Hepatocyte (in vitro differentiated cells): Measurements from ENCODE around the gene MCM5. TPM values are rescaled to one million over a fixed set of nuclear protein-coding genes. Genes with fewer than 3 reads are reported as not detected.
A peak's percentile ranks its signal among the peaks of the same experiment; 100 is the strongest.

ENCODE experiments used
- DNase-seq: peaks from one replicate; pipeline ENCODE4 v3.0.0-alpha.2; 2016; ENCODE audit warnings: low spot score
- H2AFZ ChIP-seq: fragments of 200-600 bp; sonication (generic); 2 replicates; pipeline ENCODE4 v1.6.0; 2016; ENCODE audit warnings: antibody characterized with exemption, mild to moderate bottlenecking
- H3K27ac ChIP-seq: fragments of 200-600 bp; sonication (generic); 2 replicates; pipeline ENCODE4 v1.5.1; 2016; ENCODE audit warnings: mild to moderate bottlenecking
- H3K27me3 ChIP-seq: fragments of 200-600 bp; sonication (generic); 2 replicates; pipeline ENCODE4 v1.6.1; 2016
- H3K36me3 ChIP-seq: fragments of 200-600 bp; sonication (generic); replicated peaks from 2 replicates; pipeline ENCODE4 v1.5.1; 2016; ENCODE audit warnings: low read depth; ENCODE audit not compliant: insufficient read depth
- H3K4me1 ChIP-seq: fragments of 200-600 bp; sonication (generic); 2 replicates; pipeline ENCODE4 v1.5.1; 2016; ENCODE audit warnings: mild to moderate bottlenecking, moderate library complexity; ENCODE audit not compliant: insufficient read depth
- H3K4me2 ChIP-seq: fragments of 200-600 bp; sonication (generic); 2 replicates; pipeline ENCODE4 v1.6.0; 2016
- H3K4me3 ChIP-seq: fragments of 200-600 bp; sonication (generic); 2 replicates; pipeline ENCODE4 v1.5.1; 2016; ENCODE audit warnings: mild to moderate bottlenecking
- H3K79me2 ChIP-seq: fragments of 200-600 bp; sonication (generic); 2 replicates; pipeline ENCODE4 v1.6.0; 2017; ENCODE audit warnings: mild to moderate bottlenecking
- H3K9me2 ChIP-seq: fragments of 200-600 bp; sonication (generic); replicated peaks from 2 replicates; pipeline ENCODE4 v1.6.0; 2017; ENCODE audit warnings: mild to moderate bottlenecking; ENCODE audit not compliant: insufficient read depth
- H3K9me3 ChIP-seq: fragments of 200-600 bp; sonication (generic); 2 replicates; pipeline ENCODE4 v1.5.1; 2016; ENCODE audit warnings: low read depth, mild to moderate bottlenecking
- H4K20me1 ChIP-seq: fragments of 200-600 bp; sonication (generic); 2 replicates; pipeline ENCODE4 v1.6.0; 2016; ENCODE audit warnings: mild to moderate bottlenecking; ENCODE audit not compliant: insufficient read depth, poor library complexity, severe bottlenecking
- EZH2 ChIP-seq: fragments of 200-600 bp; sonication (generic); IDR thresholded peaks from 2 replicates; pipeline ENCODE4 v1.6.1; 2016; ENCODE audit warnings: antibody characterized with exemption, mild to moderate bottlenecking, borderline replicate concordance
- EZH2phosphoT487 ChIP-seq: fragments of 200-600 bp; sonication (generic); IDR thresholded peaks from one replicate; pipeline ENCODE4 v1.6.1; 2018; ENCODE audit warnings: antibody characterized with exemption, mild to moderate bottlenecking, low read depth, moderate library complexity; ENCODE audit not compliant: unreplicated experiment, severe bottlenecking
- WGBS: methylation state at CpG from one replicate; pipeline ENCODE4 v1.1.6; 2016; ENCODE audit warnings: low lambda C conversion rate; ENCODE audit errors: missing lambda C conversion rate; 5-methylcytosine and 5-hydroxymethylcytosine counted together
- polyA plus RNA-seq: library from polyadenylated mRNA; unstranded; fragments of >200 nt; fragmentation: Nextera tagmentation; extraction: Ambion mirVana; gene quantifications from 2 replicates; pipeline ENCODE4 v1.2.1, GENCODE V29; 2016
- total RNA-seq: library from RNA; depleted of rRNA; stranded (reverse); fragments of >200 nt; gene quantifications from 2 replicates; pipeline ENCODE4 v1.2.3, GENCODE V29; 2014
- TF ChIP-seq, protein P1 (sequence below): fragments of 200-600 bp; sonication (generic); IDR thresholded peaks from 2 replicates; pipeline ENCODE4 v1.5.1; 2016; ENCODE audit warnings: antibody characterized with exemption, mild to moderate bottlenecking; ENCODE audit not compliant: poor library complexity

Gene MCM5
- total and polyA plus RNA-seq, 2 experiments from 2014 or later, result 21.7 to 36.1 TPM

GRCh38 chr22:35430897-35431322 lies 31.0 kb downstream of the MCM5 start:
- Histone ChIP-seq H4K20me1 (no peaks in the 10 kb centered on the region), H3K27me3 (no peaks in the 10 kb centered on the region), H2AFZ (no peak overlapping the region), H3K9me2 (no peaks in the 10 kb centered on the region), H3K9me3 (no peaks in the 10 kb centered on the region), H3K79me2 (no peaks in the 10 kb centered on the region), H3K4me3 (no peak overlapping the region), H3K27ac (peak overlapping the region; percentile 7), H3K4me2 (no peak overlapping the region), H3K36me3 (no peaks in the 10 kb centered on the region), H3K4me1 (no peaks in the 10 kb centered on the region)
- WGBS, result 33% methylated on average over 14 of the region's 14 CpGs
- DNase-seq, result peak; percentile 94
- TF ChIP-seq, protein P1, sequence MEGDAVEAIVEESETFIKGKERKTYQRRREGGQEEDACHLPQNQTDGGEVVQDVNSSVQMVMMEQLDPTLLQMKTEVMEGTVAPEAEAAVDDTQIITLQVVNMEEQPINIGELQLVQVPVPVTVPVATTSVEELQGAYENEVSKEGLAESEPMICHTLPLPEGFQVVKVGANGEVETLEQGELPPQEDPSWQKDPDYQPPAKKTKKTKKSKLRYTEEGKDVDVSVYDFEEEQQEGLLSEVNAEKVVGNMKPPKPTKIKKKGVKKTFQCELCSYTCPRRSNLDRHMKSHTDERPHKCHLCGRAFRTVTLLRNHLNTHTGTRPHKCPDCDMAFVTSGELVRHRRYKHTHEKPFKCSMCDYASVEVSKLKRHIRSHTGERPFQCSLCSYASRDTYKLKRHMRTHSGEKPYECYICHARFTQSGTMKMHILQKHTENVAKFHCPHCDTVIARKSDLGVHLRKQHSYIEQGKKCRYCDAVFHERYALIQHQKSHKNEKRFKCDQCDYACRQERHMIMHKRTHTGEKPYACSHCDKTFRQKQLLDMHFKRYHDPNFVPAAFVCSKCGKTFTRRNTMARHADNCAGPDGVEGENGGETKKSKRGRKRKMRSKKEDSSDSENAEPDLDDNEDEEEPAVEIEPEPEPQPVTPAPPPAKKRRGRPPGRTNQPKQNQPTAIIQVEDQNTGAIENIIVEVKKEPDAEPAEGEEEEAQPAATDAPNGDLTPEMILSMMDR, result peak; percentile 98
- TF ChIP-seq EZH2, result no peak
- TF ChIP-seq EZH2phosphoT487, result no peak

DNA sequence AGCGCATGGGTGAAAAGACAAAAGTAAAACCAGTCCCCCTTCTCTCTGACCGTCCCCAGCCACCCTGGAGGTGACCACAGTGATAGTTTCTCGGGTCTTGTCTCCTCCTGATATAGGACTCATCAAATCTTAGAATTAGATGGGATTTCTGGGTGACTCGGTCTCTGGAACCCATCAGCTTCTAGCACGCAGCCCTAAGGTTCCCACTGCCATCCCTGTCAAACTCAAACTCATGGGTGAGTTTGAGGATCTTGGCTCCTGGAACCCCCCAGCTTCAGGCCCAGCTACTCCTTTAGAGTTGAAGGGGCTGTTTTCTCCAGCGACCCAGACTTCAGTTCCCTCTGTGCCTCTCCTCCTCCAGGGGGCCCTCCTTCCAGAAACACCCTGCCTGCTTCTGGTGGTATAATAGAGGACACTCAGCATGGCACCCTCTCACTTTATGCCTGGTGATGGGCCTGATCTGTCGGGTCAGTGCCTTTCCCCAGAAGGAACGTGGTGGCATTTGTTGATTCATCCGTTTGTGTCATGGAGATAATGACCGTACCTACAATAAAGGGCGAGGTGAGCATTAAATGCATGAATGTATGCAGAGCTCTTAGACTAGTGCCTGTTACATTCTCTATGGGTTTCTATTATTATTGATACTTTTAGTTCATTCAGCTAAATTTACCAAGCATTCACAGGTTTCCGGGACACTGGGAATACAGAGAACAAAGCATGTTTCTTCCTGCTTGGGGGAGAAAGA lies 31.7 kb downstream of the MCM5 start:
- 93% methylated on average over 12 of the region's 12 CpGs for WGBS
- H3K4me1 ChIP-seq, result no peaks in the 10 kb centered on the region
- H3K27ac ChIP-seq, result peak overlapping the region; percentile 7

GRCh38 chr22:35432228-35432905 lies 32.4 kb downstream of the MCM5 start:
- no peak overlapping the region for H3K4me2 ChIP-seq
- no peaks in the 10 kb centered on the region for H3K4me1 ChIP-seq
- DNase-seq, result no peak
- H3K4me3 ChIP-seq, result no peak overlapping the region
- H4K20me1 ChIP-seq, result no peaks in the 10 kb centered on the region
- H2AFZ ChIP-seq, result no peak overlapping the region
- H3K9me2 ChIP-seq, result no peaks in the 10 kb centered on the region
- WGBS, result over 99% methylated on average over 13 of the region's 13 CpGs
- no peaks in the 10 kb centered on the region for H3K36me3 ChIP-seq
- H3K9me3 ChIP-seq, result no peaks in the 10 kb centered on the region
- TF ChIP-seq EZH2 (no peak), EZH2phosphoT487 (no peak)
- TF ChIP-seq, protein P1, result no peak
- no peaks in the 10 kb centered on the region for H3K79me2 ChIP-seq
- H3K27me3 ChIP-seq, result no peaks in the 10 kb centered on the region
- no peak overlapping the region for H3K27ac ChIP-seq

More for the DNA sequence above, 31.7 kb downstream of the MCM5 start:
- H3K9me3 ChIP-seq, result no peaks in the 10 kb centered on the region
- no peak for DNase-seq
- H3K9me2 ChIP-seq, result no peaks in the 10 kb centered on the region
- no peak overlapping the region for H2AFZ ChIP-seq
- no peak for TF ChIP-seq EZH2phosphoT487
- no peak for TF ChIP-seq EZH2
- no peaks in the 10 kb centered on the region for H3K27me3 ChIP-seq
- no peak overlapping the region for H3K4me2 ChIP-seq
- no peaks in the 10 kb centered on the region for H3K79me2 ChIP-seq
- H3K36me3 ChIP-seq, result no peaks in the 10 kb centered on the region
- H4K20me1 ChIP-seq, result no peaks in the 10 kb centered on the region
- no peak overlapping the region for H3K4me3 ChIP-seq
